ENCODE measurements around the gene LAYN. TPM values are rescaled to one million over a fixed set of nuclear protein-coding genes. Genes with fewer than 3 reads are reported as not detected.
A peak's percentile ranks its signal among the peaks of the same experiment; 100 is the strongest.

The LAYN gene
- total and polyA plus RNA-seq, 3 donors from 2014 or later, result 7.0 to 9.5 (median 8.7) TPM

DNA sequence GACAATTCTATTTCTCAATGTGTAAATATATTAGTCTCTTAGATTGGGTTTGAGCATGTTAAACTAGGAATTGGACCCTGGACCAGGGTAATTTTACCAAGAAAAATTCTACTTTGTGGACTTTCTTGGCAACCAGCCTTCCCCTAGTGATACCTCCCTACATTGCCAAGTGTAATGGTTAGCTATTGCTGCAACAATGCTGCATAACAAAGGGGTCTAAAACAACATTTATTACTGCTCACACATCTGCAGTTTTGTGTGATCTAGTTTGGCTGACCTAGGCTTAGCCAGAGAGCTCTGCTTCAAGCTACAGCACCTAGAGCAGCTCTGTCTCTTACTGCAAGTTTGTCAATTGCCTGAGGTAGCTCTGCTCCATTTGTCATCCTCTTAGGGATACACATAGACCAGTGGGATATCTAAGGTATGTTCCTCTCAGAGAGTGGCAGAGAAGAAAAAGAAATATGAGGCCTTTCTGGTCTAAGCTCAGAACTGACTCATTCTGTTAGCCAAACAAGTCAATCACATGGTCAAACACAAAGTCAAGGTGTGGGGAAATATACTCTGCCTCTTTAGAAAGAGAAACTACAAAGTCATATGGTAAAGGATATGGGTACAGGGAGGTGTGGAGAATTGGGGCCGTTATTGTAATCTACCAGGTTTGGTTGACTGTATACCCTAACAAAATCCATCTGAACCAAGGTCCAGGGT, 2.0 kb upstream of the LAYN start:
- TF ChIP-seq POLR2A (IDR thresholded peaks at IDR 0.05), result no peak
- TF ChIP-seq, protein P1, sequence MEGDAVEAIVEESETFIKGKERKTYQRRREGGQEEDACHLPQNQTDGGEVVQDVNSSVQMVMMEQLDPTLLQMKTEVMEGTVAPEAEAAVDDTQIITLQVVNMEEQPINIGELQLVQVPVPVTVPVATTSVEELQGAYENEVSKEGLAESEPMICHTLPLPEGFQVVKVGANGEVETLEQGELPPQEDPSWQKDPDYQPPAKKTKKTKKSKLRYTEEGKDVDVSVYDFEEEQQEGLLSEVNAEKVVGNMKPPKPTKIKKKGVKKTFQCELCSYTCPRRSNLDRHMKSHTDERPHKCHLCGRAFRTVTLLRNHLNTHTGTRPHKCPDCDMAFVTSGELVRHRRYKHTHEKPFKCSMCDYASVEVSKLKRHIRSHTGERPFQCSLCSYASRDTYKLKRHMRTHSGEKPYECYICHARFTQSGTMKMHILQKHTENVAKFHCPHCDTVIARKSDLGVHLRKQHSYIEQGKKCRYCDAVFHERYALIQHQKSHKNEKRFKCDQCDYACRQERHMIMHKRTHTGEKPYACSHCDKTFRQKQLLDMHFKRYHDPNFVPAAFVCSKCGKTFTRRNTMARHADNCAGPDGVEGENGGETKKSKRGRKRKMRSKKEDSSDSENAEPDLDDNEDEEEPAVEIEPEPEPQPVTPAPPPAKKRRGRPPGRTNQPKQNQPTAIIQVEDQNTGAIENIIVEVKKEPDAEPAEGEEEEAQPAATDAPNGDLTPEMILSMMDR (IDR thresholded peaks at IDR 0.05), result no peak
- Histone ChIP-seq H3K9me3 (no peaks in the 10 kb centered on the region), H3K27ac (no peak overlapping the region), H3K4me1 (no peaks in the 10 kb centered on the region), H3K4me3 (no peak overlapping the region), H3K36me3 (ENCODE audit: low read depth, missing control alignments) (no peaks in the 10 kb centered on the region), H3K27me3 (no peaks in the 10 kb centered on the region)
- no peak for DNase-seq
- intact Hi-C loops (cut with DNase I; ENCODE audit: low total_unique reads), result no loop called here
- WGBS, 2 donors, result 90 to 97% methylated on average over 1 of the region's 1 CpG

DNA sequence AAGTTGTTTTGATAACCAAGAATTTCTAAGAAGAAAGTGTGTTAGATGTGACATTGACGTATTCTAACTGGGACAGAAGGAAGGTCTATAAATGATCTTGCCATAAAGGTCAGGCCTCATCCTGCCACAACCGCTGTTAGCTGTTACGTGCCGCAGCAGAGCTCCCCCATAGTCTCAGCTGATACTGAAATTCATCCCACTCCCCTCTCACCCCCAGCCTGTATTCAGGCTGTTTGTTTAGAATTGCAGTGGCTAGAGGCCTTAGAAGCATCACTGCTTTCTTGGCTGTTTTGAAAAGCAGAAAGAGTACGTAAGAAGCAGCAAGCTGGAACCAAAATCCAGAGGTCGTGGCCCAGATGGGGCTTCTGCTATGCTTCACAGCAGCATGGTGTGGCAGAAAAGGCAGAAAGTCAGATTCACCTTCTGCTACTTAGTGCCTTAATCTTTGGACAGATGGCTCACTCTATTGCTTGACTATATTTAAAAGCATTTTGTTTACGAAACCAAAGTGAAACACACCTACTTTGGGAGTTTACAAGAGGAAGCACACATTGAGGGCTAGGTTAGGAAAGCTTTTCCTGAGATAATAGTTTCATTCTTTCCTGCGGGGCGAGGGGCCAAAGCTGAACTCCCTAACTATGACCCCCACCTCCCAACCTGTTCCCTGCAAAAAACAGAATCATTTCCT, 950 bp upstream of the LAYN start:
- TF ChIP-seq POLR2A (IDR thresholded peaks at IDR 0.05), result no peak
- TF ChIP-seq, protein P1 (IDR thresholded peaks at IDR 0.05), result no peak
- Histone ChIP-seq H3K27me3 (no peaks in the 10 kb centered on the region), H3K4me1 (no peaks in the 10 kb centered on the region), H3K36me3 (ENCODE audit: low read depth, missing control alignments) (no peaks in the 10 kb centered on the region), H3K9me3 (no peaks in the 10 kb centered on the region), H3K27ac (peak overlapping the region; percentile 75 to 89), H3K4me3 (peak overlapping the region; percentile 65 to 76)
- WGBS, 2 donors, result 32 to 52% methylated on average over 9 of the region's 9 CpGs
- no peak for DNase-seq
- intact Hi-C loops (cut with DNase I; ENCODE audit: low total_unique reads), result no loop called here

DNA sequence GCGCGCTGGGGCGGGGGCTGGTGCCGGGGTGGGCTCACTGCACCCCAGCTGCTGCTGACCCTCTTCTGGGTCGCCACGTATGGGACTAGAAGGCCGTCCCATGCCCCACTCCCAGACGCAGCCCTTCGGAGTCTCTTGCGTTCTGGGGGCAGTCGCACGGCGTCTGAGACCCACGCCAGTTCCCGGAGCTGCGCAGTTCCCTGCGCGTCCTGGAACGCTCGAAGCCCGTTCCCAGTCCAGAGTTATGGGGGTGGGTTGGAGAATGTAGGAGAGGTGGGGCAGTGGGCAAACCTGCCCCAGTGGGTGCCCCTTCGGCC, 375 bp downstream of the LAYN start:
- Histone ChIP-seq H3K9me3 (no peaks in the 10 kb centered on the region), H3K4me3 (peak overlapping the region; percentile 65 to 76), H3K4me1 (no peaks in the 10 kb centered on the region), H3K36me3 (ENCODE audit: low read depth, missing control alignments) (no peaks in the 10 kb centered on the region), H3K27ac (peak overlapping the region; percentile 75 to 89), H3K27me3 (no peaks in the 10 kb centered on the region)
- TF ChIP-seq, protein P1 (IDR thresholded peaks at IDR 0.05), result no peak
- TF ChIP-seq POLR2A (IDR thresholded peaks at IDR 0.05), result no peak
- WGBS, 2 donors, result 1% methylated on average over 20 of the region's 22 CpGs; no CpG with 5 or more reads in 1 of the 2 donors
- intact Hi-C loops (cut with DNase I; ENCODE audit: low total_unique reads), result no loop called here
- peak; percentile 16 for DNase-seq

DNA sequence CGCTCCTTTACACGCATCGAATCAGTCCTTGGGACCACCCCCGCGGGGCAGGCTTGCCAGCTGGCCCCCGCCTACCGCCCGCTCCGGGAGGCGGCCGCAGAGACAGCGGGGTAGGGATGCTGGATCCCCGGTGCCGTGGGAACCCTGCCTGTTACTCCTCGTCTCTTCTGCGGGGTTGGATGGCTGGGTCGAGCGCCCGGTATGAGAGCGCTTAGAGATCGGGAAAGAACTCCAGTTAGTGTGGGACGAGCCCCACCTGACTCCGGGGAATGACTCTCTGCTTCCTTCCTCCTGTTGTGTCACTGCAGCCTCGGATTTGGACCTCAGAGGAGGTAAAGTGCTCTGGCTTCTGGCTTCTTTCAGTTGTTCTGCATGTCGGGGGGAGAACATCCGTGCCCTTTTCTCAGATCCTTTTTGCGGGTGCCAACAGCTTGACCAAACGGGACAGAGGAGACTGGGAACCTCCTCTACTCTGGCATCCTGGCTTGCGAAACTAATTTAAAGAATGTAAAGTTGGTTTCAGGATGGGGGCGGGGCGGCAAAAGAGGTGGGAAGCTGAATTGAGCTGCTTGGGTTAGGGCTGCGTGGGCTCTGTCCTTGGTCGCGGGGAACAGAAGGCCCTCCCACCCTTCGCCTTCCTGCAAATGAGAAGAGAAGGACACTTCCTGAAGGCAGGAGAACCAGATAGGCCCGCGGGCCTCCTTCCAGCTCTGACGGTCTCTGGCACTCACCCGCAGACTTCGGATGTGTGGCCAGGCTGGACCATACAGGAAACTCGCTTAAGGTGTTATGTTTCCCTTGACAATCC, 938 bp downstream of the LAYN start:
- no peaks in the 10 kb centered on the region for H3K9me3 ChIP-seq
- intact Hi-C loops (cut with DNase I; ENCODE audit: low total_unique reads), result no loop called here
- H3K4me3 ChIP-seq, result peak overlapping the region; percentile 65 to 76
- no peaks in the 10 kb centered on the region for H3K36me3 ChIP-seq (ENCODE audit: low read depth, missing control alignments)
- no peaks in the 10 kb centered on the region for H3K4me1 ChIP-seq
- 2 to 4% methylated on average over 19 to 35 of the region's 41 CpGs for WGBS, 2 donors
- peak overlapping the region; percentile 75 to 89 for H3K27ac ChIP-seq
- peak; percentile 74 for DNase-seq
- H3K27me3 ChIP-seq, result no peaks in the 10 kb centered on the region
- no peak for TF ChIP-seq POLR2A (IDR thresholded peaks at IDR 0.05)
- TF ChIP-seq, protein P1 (IDR thresholded peaks at IDR 0.05), result no peak
